Mesenchymal stem cell (in vitro differentiated cells and primary cell): ENCODE measurements around the gene ANKS1B.

Source experiments
- DNase-seq: peaks from one replicate; pipeline ENCODE4 v3.0.0-alpha.2; 2013
- H2AFZ ChIP-seq: one replicate; pipeline ENCODE4 v1.6.1; 2013; ENCODE audit warnings: low read depth, mild to moderate bottlenecking, control low read depth, inconsistent platforms, low read length, moderate library complexity
- H2AK5ac ChIP-seq: 2 replicates; pipeline ENCODE4 v1.6.1; 2013; ENCODE audit warnings: low read length, moderate library complexity, mild to moderate bottlenecking, inconsistent platforms; ENCODE audit not compliant: severe bottlenecking
- H2BK120ac ChIP-seq: one replicate; pipeline ENCODE4 v1.6.1; 2013; ENCODE audit warnings: low read depth, mild to moderate bottlenecking, inconsistent platforms, low read length, moderate library complexity
- H2BK12ac ChIP-seq, 2 experiments: one replicate each; pipeline ENCODE4 v1.6.1; 2013; ENCODE audit warnings: inconsistent platforms in 2 of 2, low read length in 2 of 2, mild to moderate bottlenecking in 2 of 2, moderate library complexity in 2 of 2, control low read depth in 1 of 2
- H2BK15ac ChIP-seq: one replicate; pipeline ENCODE4 v1.6.1; 2013; ENCODE audit warnings: mild to moderate bottlenecking, low read depth, inconsistent platforms; ENCODE audit not compliant: poor library complexity, severe bottlenecking
- H2BK5ac ChIP-seq: 2 replicates; pipeline ENCODE4 v1.6.1; 2013; ENCODE audit warnings: low read depth, mild to moderate bottlenecking, low read length, control low read depth, inconsistent platforms; ENCODE audit not compliant: poor library complexity, severe bottlenecking
- H3K14ac ChIP-seq, 2 experiments: one replicate each; pipeline ENCODE4 v1.6.1; 2013; ENCODE audit warnings: inconsistent platforms in 2 of 2, low read length in 2 of 2, control low read depth in 1 of 2, mild to moderate bottlenecking in 1 of 2, moderate library complexity in 1 of 2
- H3K18ac ChIP-seq, 2 experiments: one replicate each; pipeline ENCODE4 v1.6.1; 2013; ENCODE audit warnings: inconsistent platforms in 2 of 2, low read length in 2 of 2, control low read depth in 1 of 2, low read depth in 1 of 2, mild to moderate bottlenecking in 1 of 2
- H3K23ac ChIP-seq, 2 experiments: one replicate each; pipeline ENCODE4 v1.6.1; 2013; ENCODE audit warnings: inconsistent platforms in 2 of 2, low read length in 2 of 2, mild to moderate bottlenecking in 2 of 2, moderate library complexity in 2 of 2, control low read depth in 1 of 2
- H3K27ac ChIP-seq: 2 replicates; pipeline ENCODE4 v1.5.1; 2013; ENCODE audit warnings: mild to moderate bottlenecking, moderate library complexity, low read length, control low read depth, inconsistent platforms; ENCODE audit not compliant: poor library complexity, severe bottlenecking
- H3K27me3 ChIP-seq, 2 experiments: 2 replicates each; pipeline versions ENCODE4 v1.6.1 to v1.7.0; 2013; ENCODE audit warnings: low read length in 2 of 2, mild to moderate bottlenecking in 2 of 2, moderate library complexity in 2 of 2, control low read depth in 1 of 2, inconsistent platforms in 1 of 2; ENCODE audit not compliant: control insufficient read depth in 1 of 2, insufficient read depth in 1 of 2
- H3K36me3 ChIP-seq, 2 experiments: 2 replicates each; pipeline versions ENCODE4 v1.6.1 to v1.7.0; 2013; ENCODE audit warnings: low read length in 2 of 2, control low read depth in 1 of 2, inconsistent platforms in 1 of 2, low read depth in 1 of 2, mild to moderate bottlenecking in 1 of 2; ENCODE audit not compliant: insufficient read depth in 2 of 2, control insufficient read depth in 1 of 2
- H3K4ac ChIP-seq, 2 experiments: one replicate each; pipeline ENCODE4 v1.6.1; 2013; ENCODE audit warnings: inconsistent platforms in 2 of 2, low read length in 2 of 2, mild to moderate bottlenecking in 2 of 2, moderate library complexity in 2 of 2, control low read depth in 1 of 2, low read depth in 1 of 2
- H3K4me1 ChIP-seq: 2 replicates; pipeline ENCODE4 v1.6.1; 2013; ENCODE audit warnings: low read depth, low read length, control low read depth; ENCODE audit not compliant: control insufficient read depth, insufficient read depth
- H3K4me2 ChIP-seq: 2 replicates; pipeline ENCODE4 v1.6.1; 2013; ENCODE audit warnings: low read length, mild to moderate bottlenecking, inconsistent platforms; ENCODE audit not compliant: poor library complexity, severe bottlenecking
- H3K4me3 ChIP-seq, 2 experiments: 2 replicates each; pipeline versions ENCODE4 v1.5.1 to v1.7.0; 2013; ENCODE audit warnings: low read length in 2 of 2, mild to moderate bottlenecking in 2 of 2, control low read depth in 1 of 2, low read depth in 1 of 2; ENCODE audit not compliant: insufficient read depth in 1 of 2
- H3K79me1 ChIP-seq: replicated peaks from 2 replicates; pipeline ENCODE4 v1.6.1; 2013; ENCODE audit warnings: mild to moderate bottlenecking, control low read depth, low read length, inconsistent platforms; ENCODE audit not compliant: poor library complexity, severe bottlenecking
- H3K9ac ChIP-seq: 2 replicates; pipeline ENCODE4 v1.7.0; 2013; ENCODE audit warnings: mild to moderate bottlenecking, low read length, moderate library complexity
- H3K9me3 ChIP-seq: 2 replicates; pipeline ENCODE4 v1.7.0; 2013; ENCODE audit warnings: mild to moderate bottlenecking, low read length; ENCODE audit not compliant: control insufficient read depth
- H4K8ac ChIP-seq: one replicate; pipeline ENCODE4 v1.6.1; 2013; ENCODE audit warnings: inconsistent platforms, mild to moderate bottlenecking, low read length, moderate library complexity
- H4K91ac ChIP-seq: one replicate; pipeline ENCODE4 v1.6.1; 2013; ENCODE audit warnings: mild to moderate bottlenecking, low read length, inconsistent platforms
- WGBS: methylation state at CpG from one replicate; pipeline ENCODE4 v1.1.7; 2013; ENCODE audit warnings: mixed read lengths; 5-methylcytosine and 5-hydroxymethylcytosine counted together

ANKS1B gene

GRCh38 chr12:99122496-99122895 lies 862.2 kb downstream of the ANKS1B start:
- H2BK120ac ChIP-seq, result no peak overlapping the region
- no peak overlapping the region for H2BK12ac ChIP-seq
- H3K79me1 ChIP-seq, result no peaks in the 10 kb centered on the region
- no peak overlapping the region for H3K4me3 ChIP-seq
- H4K91ac ChIP-seq, result no peak overlapping the region
- H3K27me3 ChIP-seq, result no peaks in the 10 kb centered on the region
- H3K9ac ChIP-seq, result no peak overlapping the region
- H2AK5ac ChIP-seq, result no peak overlapping the region
- no peak overlapping the region for H2AFZ ChIP-seq
- no peak overlapping the region for H4K8ac ChIP-seq
- 100% methylated on average over 1 of the region's 3 CpGs for WGBS
- H3K4me1 ChIP-seq, result no peaks in the 10 kb centered on the region
- H2BK5ac ChIP-seq, result no peak overlapping the region
- H2BK15ac ChIP-seq, result no peak overlapping the region
- DNase-seq, result no peak
- no peak overlapping the region for H3K23ac ChIP-seq
- H3K14ac ChIP-seq, result no peak overlapping the region
- no peak overlapping the region for H3K27ac ChIP-seq
- H3K4ac ChIP-seq, result no peak overlapping the region
- no peak overlapping the region for H3K18ac ChIP-seq
- H3K36me3 ChIP-seq, result no peaks in the 10 kb centered on the region
- no peaks in the 10 kb centered on the region for H3K9me3 ChIP-seq
- H3K4me2 ChIP-seq, result no peak overlapping the region

GRCh38 chr12:99121546-99121945 lies 863.2 kb downstream of the ANKS1B start:
- Histone ChIP-seq H3K9ac (no peak overlapping the region), H3K4me1 (no peaks in the 10 kb centered on the region), H3K4me2 (no peak overlapping the region), H3K23ac (no peak overlapping the region), H2BK12ac (no peak overlapping the region), H2BK120ac (no peak overlapping the region), H2BK15ac (no peak overlapping the region), H3K4ac (no peak overlapping the region), H3K27me3 (no peaks in the 10 kb centered on the region), H3K14ac (no peak overlapping the region), H3K9me3 (no peaks in the 10 kb centered on the region), H2BK5ac (no peak overlapping the region), H2AFZ (no peak overlapping the region), H3K36me3 (no peaks in the 10 kb centered on the region), H3K27ac (no peak overlapping the region), H3K4me3 (no peak overlapping the region), H4K91ac (no peak overlapping the region), H2AK5ac (no peak overlapping the region), H4K8ac (no peak overlapping the region), H3K79me1 (no peaks in the 10 kb centered on the region), H3K18ac (no peak overlapping the region)
- 76% methylated on average over 4 of the region's 4 CpGs for WGBS
- no peak for DNase-seq

- Histone ChIP-seq H2BK12ac (no peak overlapping the region), H2BK120ac (no peak overlapping the region), H4K8ac (no peak overlapping the region), H3K79me1 (no peaks in the 10 kb centered on the region), H2BK5ac (no peak overlapping the region), H4K91ac (no peak overlapping the region), H3K27ac (no peak overlapping the region), H3K4me3 (no peak overlapping the region), H3K18ac (no peak overlapping the region), H3K4me2 (no peak overlapping the region), H3K4ac (no peak overlapping the region), H2BK15ac (no peak overlapping the region), H3K36me3 (no peaks in the 10 kb centered on the region), H3K4me1 (no peaks in the 10 kb centered on the region), H2AFZ (no peak overlapping the region), H3K9ac (no peak overlapping the region), H3K27me3 (no peaks in the 10 kb centered on the region), H2AK5ac (no peak overlapping the region), H3K14ac (no peak overlapping the region), H3K23ac (no peak overlapping the region), H3K9me3 (peaks cover 3% of the 10 kb centered on the region)
- WGBS, result 87% methylated on average over 8 of the region's 10 CpGs
- no peak for DNase-seq
These were observed 864.8 kb downstream of the ANKS1B start for GRCh38 chr12:99119943-99120342.

- Histone ChIP-seq H2AK5ac (no peak overlapping the region), H3K23ac (no peak overlapping the region), H3K27me3 (no peaks in the 10 kb centered on the region), H2BK12ac (no peak overlapping the region), H4K91ac (no peak overlapping the region), H3K4me3 (no peak overlapping the region), H3K27ac (no peak overlapping the region), H2BK120ac (no peak overlapping the region), H3K9me3 (peaks cover 3% of the 10 kb centered on the region), H2AFZ (no peak overlapping the region), H3K9ac (no peak overlapping the region), H3K36me3 (no peaks in the 10 kb centered on the region), H2BK15ac (no peak overlapping the region), H3K4me2 (no peak overlapping the region), H3K4ac (no peak overlapping the region), H3K4me1 (no peaks in the 10 kb centered on the region), H3K14ac (no peak overlapping the region), H3K79me1 (no peaks in the 10 kb centered on the region), H4K8ac (no peak overlapping the region), H3K18ac (no peak overlapping the region), H2BK5ac (no peak overlapping the region)
- no peak for DNase-seq
These were observed 865.3 kb downstream of the ANKS1B start for GRCh38 chr12:99119449-99119848.
